ENCODE results near the gene SUN5. TPM values are rescaled to one million over a fixed set of nuclear protein-coding genes. Genes with fewer than 3 reads are reported as not detected.
"Not testable (repeated sequence)": the region's sequence is repeated elsewhere in the genome, so short reads cannot be mapped to it uniquely, and the experiment has no call there.

The SUN5 gene
- total and polyA plus RNA-seq, 2 donors (not counting 1 experiment from before 2014, with no cell fraction given): not detected

DNA sequence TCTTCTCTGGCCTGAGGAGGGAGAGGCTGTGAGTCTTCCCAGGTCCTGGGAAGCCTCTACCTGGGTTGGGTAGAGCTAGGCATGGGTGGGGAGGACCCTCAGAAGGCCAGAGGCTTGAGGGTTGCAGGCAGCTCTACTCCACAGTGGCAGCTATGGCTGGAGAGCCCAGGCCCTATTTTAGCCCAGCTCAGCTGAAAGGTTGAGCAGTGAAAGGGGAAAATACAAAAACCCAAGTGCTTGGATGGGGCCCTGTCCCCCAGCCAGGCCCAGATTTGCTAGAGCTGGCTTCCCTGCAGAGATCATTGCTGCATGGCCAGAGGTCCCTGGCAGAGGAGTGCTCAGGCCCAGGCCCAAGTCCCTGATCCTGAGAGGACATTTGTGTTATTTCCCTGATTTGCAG is 45.7 kb downstream of the SUN5 start:
- DNase-seq (no peak), ATAC-seq (ENCODE audit: low read depth) (no peak)
- ChIA-PET POLR2A (no interaction called here), CTCF (no interaction called here)
- H3K27ac Mint-ChIP-seq: no peak overlapping the region
- no peaks in the 10 kb centered on the region for H4K20me1 ChIP-seq (ENCODE audit: control insufficient read depth, insufficient read depth, low read length, poor library complexity, severe bottlenecking)
- H3K27me3 ChIP-seq (replicated peaks in 1 of 4; ENCODE audit: control extremely low read depth in 1 of 4, control insufficient read depth in 3 of 4, insufficient read depth in 4 of 4, low read length in 3 of 4): no peaks in the 10 kb centered on the region
- H3K9ac ChIP-seq (ENCODE audit: low read length): no peak overlapping the region
- H3K4me1 Mint-ChIP-seq: no peaks in the 10 kb centered on the region
- peaks cover 8% of the 10 kb centered on the region for H3K9me3 Mint-ChIP-seq (ENCODE audit: insufficient read depth)
- no peak overlapping the region for H3K27ac ChIP-seq (ENCODE audit: low read length in 2 of 2)
- intact Hi-C loops (cut with micrococcal nuclease): no loop called here
- no peaks in the 10 kb centered on the region for H3K4me1 ChIP-seq (ENCODE audit: control insufficient read depth in 2 of 2, insufficient read depth in 2 of 2, low read length in 2 of 2)
- H3K4me2 ChIP-seq (replicated peaks; ENCODE audit: low read depth, low read length, poor library complexity, severe bottlenecking): no peak overlapping the region
- no peaks in the 10 kb centered on the region for H3K36me3 ChIP-seq (replicated peaks in 1 of 2; ENCODE audit: control extremely low read depth in 1 of 2, control insufficient read depth in 1 of 2, extremely low read depth in 1 of 2, insufficient read depth in 2 of 2, low read length in 1 of 2)
- H3K9me3 ChIP-seq (ENCODE audit: control extremely low read depth in 1 of 3, control insufficient read depth in 2 of 3, insufficient read depth in 1 of 3, low read length in 2 of 3): peaks cover 0 to 33% (median 25%) of the 10 kb centered on the region in 3 donors
- no peak overlapping the region for H3K4me3 Mint-ChIP-seq
- H3K27me3 Mint-ChIP-seq: peaks cover 5% of the 10 kb centered on the region
- no peaks in the 10 kb centered on the region for H3K79me2 ChIP-seq (ENCODE audit: control insufficient read depth, insufficient read depth, low read length)
- no peak overlapping the region for H2AFZ ChIP-seq (ENCODE audit: insufficient read depth, low read depth, low read length, poor library complexity, severe bottlenecking)
- no peak overlapping the region for H3K4me3 ChIP-seq (ENCODE audit: control extremely low read depth in 1 of 5, extremely low read depth in 1 of 5, insufficient read depth in 1 of 5, low read depth in 2 of 5, low read length in 4 of 5)
- TF ChIP-seq EZH2 (IDR thresholded peaks at IDR 0.05; ENCODE audit: borderline replicate concordance, insufficient read depth, low read depth, low read length, poor library complexity, severe bottlenecking): no peak
- TF ChIP-seq, protein P1, sequence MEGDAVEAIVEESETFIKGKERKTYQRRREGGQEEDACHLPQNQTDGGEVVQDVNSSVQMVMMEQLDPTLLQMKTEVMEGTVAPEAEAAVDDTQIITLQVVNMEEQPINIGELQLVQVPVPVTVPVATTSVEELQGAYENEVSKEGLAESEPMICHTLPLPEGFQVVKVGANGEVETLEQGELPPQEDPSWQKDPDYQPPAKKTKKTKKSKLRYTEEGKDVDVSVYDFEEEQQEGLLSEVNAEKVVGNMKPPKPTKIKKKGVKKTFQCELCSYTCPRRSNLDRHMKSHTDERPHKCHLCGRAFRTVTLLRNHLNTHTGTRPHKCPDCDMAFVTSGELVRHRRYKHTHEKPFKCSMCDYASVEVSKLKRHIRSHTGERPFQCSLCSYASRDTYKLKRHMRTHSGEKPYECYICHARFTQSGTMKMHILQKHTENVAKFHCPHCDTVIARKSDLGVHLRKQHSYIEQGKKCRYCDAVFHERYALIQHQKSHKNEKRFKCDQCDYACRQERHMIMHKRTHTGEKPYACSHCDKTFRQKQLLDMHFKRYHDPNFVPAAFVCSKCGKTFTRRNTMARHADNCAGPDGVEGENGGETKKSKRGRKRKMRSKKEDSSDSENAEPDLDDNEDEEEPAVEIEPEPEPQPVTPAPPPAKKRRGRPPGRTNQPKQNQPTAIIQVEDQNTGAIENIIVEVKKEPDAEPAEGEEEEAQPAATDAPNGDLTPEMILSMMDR (IDR thresholded peaks at IDR 0.05): no peak

DNA sequence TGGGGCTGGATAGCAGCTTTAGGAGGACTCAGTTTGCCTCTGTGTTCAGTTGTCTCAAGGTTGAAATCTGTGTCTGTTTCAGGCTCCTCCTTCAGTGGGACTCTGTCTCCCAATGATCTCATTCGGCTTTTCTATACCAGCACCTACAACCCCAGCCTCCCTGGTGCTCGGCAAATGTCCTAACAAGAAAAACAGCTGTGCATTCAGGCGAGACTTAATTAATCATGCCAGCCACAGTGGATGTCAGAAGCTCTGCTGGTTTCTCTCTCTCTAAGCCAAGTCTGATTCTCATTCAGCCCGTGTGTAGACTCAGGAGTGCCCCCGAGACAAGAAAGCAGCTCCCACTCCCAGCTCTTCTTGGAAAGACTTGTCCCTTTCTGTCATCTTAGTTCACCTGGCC is 46.8 kb downstream of the SUN5 start:
- Mint-ChIP-seq H3K4me3 (no peak overlapping the region), H3K27me3 (peaks cover 5% of the 10 kb centered on the region), H3K27ac (no peak overlapping the region), H3K9me3 (ENCODE audit: insufficient read depth) (peaks cover 8% of the 10 kb centered on the region), H3K4me1 (no peaks in the 10 kb centered on the region)
- Histone ChIP-seq H3K79me2 (ENCODE audit: control insufficient read depth, insufficient read depth, low read length) (no peaks in the 10 kb centered on the region), H4K20me1 (ENCODE audit: control insufficient read depth, insufficient read depth, low read length, poor library complexity, severe bottlenecking) (no peaks in the 10 kb centered on the region), H3K27ac (ENCODE audit: low read length in 2 of 2) (no peak overlapping the region), H3K9me3 (ENCODE audit: control extremely low read depth in 1 of 3, control insufficient read depth in 2 of 3, insufficient read depth in 1 of 3, low read length in 2 of 3) (peaks cover 0 to 33% (median 25%) of the 10 kb centered on the region in 3 donors), H3K4me1 (ENCODE audit: control insufficient read depth in 2 of 2, insufficient read depth in 2 of 2, low read length in 2 of 2) (no peaks in the 10 kb centered on the region), H3K9ac (ENCODE audit: low read length) (no peak overlapping the region), H3K36me3 (replicated peaks in 1 of 2; ENCODE audit: control extremely low read depth in 1 of 2, control insufficient read depth in 1 of 2, extremely low read depth in 1 of 2, insufficient read depth in 2 of 2, low read length in 1 of 2) (no peaks in the 10 kb centered on the region), H3K4me2 (replicated peaks; ENCODE audit: low read depth, low read length, poor library complexity, severe bottlenecking) (no peak overlapping the region), H3K4me3 (ENCODE audit: control extremely low read depth in 1 of 5, extremely low read depth in 1 of 5, insufficient read depth in 1 of 5, low read depth in 2 of 5, low read length in 4 of 5) (no peak overlapping the region), H3K27me3 (replicated peaks in 1 of 4; ENCODE audit: control extremely low read depth in 1 of 4, control insufficient read depth in 3 of 4, insufficient read depth in 4 of 4, low read length in 3 of 4) (no peaks in the 10 kb centered on the region), H2AFZ (ENCODE audit: insufficient read depth, low read depth, low read length, poor library complexity, severe bottlenecking) (no peak overlapping the region)
- CTCF ChIA-PET: no interaction called here
- intact Hi-C loops (cut with micrococcal nuclease): no loop called here
- TF ChIP-seq, protein P1 (IDR thresholded peaks at IDR 0.05): no peak
- TF ChIP-seq EZH2 (IDR thresholded peaks at IDR 0.05; ENCODE audit: borderline replicate concordance, insufficient read depth, low read depth, low read length, poor library complexity, severe bottlenecking): no peak
- DNase-seq (no peak), ATAC-seq (ENCODE audit: low read depth) (no peak)
- POLR2A ChIA-PET: no interaction called here
- WGBS (ENCODE audit: insufficient coverage): 96% methylated on average over 5 of the region's 5 CpGs

DNA sequence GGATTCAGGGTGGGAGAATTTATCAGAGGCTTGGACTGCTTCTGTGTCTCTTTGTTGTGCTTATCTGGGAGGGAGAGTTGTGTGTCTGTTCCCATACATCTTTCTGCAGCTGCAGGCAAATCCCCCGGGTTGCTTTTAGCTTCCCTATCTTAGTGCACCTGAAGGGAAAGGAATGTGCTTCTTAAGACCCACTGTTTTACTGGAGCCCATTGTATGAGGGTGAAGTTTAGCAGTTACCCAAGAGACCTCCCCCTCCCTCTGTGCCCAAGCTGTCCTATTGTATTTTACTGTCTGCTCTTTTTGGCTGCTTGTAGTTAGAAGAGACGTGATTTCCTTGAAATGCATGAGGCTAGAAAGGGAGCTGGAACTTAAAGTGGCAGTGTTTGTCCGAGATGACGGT is 53.7 kb downstream of the SUN5 start:
- H3K36me3 ChIP-seq (replicated peaks in 1 of 2; ENCODE audit: control extremely low read depth in 1 of 2, control insufficient read depth in 1 of 2, extremely low read depth in 1 of 2, insufficient read depth in 2 of 2, low read length in 1 of 2); H3K9me3 ChIP-seq (ENCODE audit: control extremely low read depth in 1 of 3, control insufficient read depth in 2 of 3, insufficient read depth in 1 of 3, low read length in 2 of 3); DNase-seq; H3K4me2 ChIP-seq (replicated peaks; ENCODE audit: low read depth, low read length, poor library complexity, severe bottlenecking); H3K4me1 ChIP-seq (ENCODE audit: control insufficient read depth in 2 of 2, insufficient read depth in 2 of 2, low read length in 2 of 2); ATAC-seq (ENCODE audit: low read depth); H3K4me3 ChIP-seq (ENCODE audit: control extremely low read depth in 1 of 5, extremely low read depth in 1 of 5, insufficient read depth in 1 of 5, low read depth in 2 of 5, low read length in 4 of 5); H3K9ac ChIP-seq (ENCODE audit: low read length); CTCF ChIA-PET; H2AFZ ChIP-seq (ENCODE audit: insufficient read depth, low read depth, low read length, poor library complexity, severe bottlenecking); H3K27ac Mint-ChIP-seq; H3K79me2 ChIP-seq (ENCODE audit: control insufficient read depth, insufficient read depth, low read length); H3K27ac ChIP-seq (ENCODE audit: low read length in 2 of 2); H3K27me3 ChIP-seq (replicated peaks in 1 of 4; ENCODE audit: control extremely low read depth in 1 of 4, control insufficient read depth in 3 of 4, insufficient read depth in 4 of 4, low read length in 3 of 4); H3K4me1 Mint-ChIP-seq; intact Hi-C loops (cut with micrococcal nuclease); H3K9me3 Mint-ChIP-seq (ENCODE audit: insufficient read depth); POLR2A ChIA-PET; H3K4me3 Mint-ChIP-seq; H4K20me1 ChIP-seq (ENCODE audit: control insufficient read depth, insufficient read depth, low read length, poor library complexity, severe bottlenecking): not testable (repeated sequence)
- H3K27me3 Mint-ChIP-seq: peaks cover 12% of the 10 kb centered on the region
- WGBS (ENCODE audit: insufficient coverage): no CpG with 5 or more reads among the region's 4 CpGs

All from B cell (primary cell).